TTC549 (cell line): ENCODE measurements around the gene KLF11.
"Not testable (repeated sequence)": the region's sequence is repeated elsewhere in the genome, so short reads cannot be mapped to it uniquely, and the experiment has no call there.

Source experiments
- FAIRE-seq: peaks from 2 replicates; lab custom pipeline; 2012; peaks lifted over from hg19 to GRCh38; lab: Jason Lieb, UNC

KLF11 gene

DNA sequence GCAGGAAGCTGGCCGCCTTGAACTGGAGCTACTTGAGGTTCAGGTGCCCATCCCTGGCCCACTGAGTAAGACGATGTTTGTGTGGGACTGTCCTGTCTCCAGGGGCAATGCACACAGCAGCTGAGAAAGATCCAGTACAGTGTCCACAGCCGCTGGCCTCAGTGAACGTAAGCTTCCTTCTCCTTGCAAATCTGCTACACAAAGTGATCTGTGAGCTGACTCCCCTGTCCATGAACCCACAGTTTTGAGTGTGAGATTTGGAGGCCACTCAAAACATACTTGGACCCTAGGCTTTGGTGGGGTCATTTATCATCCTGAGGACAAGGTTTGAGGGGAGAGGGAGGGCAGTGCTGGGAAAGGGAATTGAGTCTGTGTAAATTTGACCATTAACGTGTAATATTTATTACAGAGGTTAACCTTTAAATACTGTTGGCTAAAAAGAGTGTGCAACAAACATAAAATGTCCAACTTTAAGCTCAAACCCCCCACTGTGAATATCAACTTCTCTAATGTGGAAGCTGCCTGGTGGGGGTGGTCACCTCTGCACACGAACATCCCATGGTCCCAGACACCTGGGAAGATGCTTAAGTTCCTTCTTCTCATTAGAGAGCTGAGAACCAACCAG is 41.8 kb downstream of the KLF11 start:
- FAIRE-seq = no peak

DNA sequence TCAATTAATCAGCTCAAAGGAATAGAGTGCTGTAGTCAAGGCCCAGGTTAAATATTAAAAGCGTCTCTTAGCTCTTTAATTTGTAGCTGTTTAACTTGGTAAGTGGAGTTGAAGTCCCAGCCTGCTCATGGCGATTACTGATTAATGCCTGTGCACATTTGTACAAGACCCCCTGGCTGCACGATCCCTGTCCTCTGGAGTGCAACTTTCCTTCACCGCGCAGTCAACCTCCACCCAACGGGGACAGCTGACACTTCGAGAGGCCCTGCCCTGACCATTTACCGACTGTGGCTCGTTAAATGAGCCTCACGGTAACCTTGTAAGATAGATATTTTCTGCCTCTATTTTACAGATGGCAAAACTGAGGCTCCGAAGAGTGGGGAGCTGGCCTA is 42.3 kb downstream of the KLF11 start:
- FAIRE-seq = no peak

DNA sequence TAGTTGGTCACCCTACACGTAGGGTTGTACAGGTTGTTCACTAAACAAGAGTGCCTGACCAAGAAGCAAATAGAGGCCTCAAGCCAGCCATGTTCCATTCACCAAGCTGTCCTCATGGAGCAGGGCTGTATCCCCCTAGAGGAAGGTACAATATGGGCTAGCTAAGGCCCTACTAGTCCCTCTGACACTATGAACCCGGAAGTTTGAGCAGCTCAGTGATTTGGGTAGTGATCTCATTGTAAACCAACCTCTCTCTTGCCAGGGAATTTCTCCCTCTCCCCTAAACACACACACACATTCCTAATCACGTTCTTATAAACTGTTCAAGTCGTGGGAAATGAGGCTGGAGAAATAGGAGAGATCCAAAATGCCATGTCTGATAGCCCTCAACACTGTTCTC is 43.6 kb downstream of the KLF11 start:
- FAIRE-seq = no peak

DNA sequence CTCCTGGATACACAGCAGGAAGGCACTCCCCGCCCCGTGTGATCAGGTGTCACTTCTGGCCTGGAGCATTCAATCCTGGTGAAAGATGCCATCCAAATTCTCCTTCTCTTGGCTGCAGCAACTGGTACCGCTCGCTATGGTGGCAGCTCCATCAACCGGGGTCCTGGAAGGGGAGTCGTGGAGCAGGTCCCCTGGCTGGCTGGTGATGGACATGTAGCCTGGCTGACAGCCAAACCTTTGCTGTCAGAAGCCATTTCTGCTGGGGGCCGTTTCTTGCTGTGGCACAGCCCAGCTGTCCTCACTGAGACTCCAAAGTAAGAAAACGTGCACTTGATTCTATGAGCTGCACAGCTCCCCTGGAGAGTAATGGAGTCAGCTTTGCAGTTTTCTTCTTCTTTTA is 44.0 kb downstream of the KLF11 start:
- no peak for FAIRE-seq

DNA sequence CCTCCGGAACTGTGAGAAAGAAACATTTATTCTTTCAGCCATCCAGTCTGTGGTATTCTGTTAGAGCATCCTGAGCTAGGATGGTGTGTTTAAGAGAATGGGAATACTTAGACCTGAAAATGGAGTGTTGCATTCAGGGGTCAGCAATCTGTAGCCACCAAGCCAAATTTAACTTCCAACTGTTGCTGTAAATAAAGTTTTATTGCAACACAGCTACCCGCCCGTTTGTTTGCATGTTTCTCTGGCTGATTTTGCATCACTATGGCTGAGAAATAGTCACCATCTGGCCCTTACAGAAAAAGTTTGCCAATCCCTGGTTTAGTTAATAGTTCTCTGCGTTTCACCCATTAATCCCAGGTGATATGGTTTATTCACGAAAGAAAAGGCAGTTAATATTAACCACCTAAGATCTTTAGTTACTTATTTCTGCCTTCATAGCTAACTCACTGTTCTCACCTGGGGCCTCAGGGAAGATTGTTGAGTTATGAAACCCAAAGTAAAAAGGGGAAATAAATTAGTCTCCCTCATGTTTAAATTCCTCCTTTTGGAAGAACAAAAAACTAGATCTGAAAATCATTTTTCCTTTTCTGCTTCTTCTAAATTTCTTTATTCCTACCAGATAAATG is 46.3 kb downstream of the KLF11 start:
- FAIRE-seq = no peak

DNA sequence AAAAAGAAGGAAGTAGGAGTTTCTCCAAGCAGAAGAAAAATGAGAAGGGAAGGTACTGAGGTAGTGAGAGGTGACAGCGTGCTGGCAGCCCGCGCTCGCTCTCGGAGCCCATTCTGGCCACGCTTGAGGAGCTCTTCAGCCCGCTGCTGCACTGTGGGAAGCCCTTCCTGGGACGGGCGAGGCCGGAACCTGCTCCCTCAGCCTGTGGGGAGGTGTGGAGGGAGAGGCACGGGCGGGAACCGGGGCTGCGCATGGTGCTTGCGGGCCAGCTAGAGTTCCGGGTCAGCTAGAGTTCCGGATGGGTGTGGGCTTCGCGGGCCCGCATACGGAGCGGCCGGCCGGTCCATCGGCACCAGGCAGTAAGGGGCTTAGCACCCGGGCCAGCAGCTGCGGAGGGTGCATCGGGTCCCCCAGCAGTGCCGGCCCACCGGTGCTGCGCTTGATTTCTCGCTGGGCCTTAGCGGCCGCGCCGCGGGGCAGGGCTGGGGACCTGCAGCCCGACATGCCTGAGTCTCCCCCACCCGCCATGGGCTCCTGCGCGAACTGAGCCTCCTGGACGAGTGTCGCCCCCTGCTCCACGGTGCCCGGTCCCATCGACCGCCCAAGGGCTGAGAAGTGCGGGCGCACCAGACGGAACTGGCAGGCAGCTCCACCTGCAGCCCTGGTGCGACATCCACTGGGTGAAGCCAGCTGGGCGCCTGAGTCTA is 48.0 kb downstream of the KLF11 start:
- FAIRE-seq = no peak

DNA sequence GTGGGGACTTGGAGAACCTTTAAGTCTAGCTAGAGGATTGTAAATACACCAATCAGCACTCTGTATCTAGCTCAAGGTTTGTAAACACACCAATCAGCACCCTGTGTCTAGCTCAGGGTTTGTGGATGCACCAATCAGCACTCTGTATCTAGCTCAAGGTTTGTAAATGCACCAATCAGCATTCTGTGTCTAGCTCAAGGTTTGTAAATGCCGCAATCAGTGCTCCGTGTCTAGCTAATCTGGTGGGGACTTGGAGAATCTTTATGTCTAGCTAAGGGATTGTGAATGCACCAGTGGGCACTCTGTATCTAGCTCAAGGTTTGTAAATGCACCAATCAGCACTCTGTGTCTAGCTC is 48.5 kb downstream of the KLF11 start:
- FAIRE-seq = not testable (repeated sequence)

DNA sequence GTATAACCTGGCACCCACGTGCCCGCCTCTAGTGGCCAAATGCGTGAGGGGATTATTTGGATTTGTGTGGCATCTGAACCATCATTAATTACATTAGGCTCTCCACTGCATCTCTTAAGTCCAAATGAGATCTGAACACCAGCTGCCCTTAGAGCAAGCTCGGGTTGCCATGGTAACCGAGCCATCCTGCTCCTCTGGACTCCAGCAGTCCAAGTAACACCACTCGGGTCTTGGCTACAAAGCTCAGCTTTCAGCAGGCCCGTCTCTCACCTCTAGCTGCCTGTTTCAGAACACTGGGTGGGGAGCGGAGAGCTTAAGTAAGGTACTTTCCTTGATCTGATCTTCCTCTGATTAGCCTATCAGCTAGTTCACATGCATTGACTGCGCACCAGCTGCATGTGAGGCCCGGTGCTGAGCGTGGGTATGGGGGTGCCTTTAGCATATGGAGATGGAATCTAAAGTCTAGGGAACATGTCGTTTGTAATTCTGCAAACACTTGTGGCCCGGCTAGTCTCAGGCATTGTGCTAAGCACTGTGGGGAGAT is 51.0 kb downstream of the KLF11 start:
- FAIRE-seq = no peak

DNA sequence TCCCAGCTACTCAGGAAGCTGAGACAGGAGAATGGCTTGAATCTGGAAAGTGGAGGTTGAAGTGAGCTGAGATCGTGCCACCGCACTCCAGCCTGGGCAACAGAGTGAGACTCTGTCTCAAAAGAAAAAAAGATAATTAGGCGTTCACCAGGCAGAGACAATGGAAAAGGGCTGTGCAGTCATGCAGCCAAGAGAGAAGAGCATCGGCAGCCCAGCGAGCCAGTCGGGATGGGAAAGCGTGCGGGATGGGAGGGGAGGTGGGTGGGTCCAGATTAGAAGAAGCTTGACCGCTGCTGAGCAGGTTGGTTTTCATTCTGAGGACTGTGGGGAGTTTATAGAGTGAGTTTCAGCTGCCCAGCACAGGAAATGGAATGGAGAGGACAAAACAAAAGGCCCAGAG is 51.8 kb downstream of the KLF11 start:
- no peak for FAIRE-seq

DNA sequence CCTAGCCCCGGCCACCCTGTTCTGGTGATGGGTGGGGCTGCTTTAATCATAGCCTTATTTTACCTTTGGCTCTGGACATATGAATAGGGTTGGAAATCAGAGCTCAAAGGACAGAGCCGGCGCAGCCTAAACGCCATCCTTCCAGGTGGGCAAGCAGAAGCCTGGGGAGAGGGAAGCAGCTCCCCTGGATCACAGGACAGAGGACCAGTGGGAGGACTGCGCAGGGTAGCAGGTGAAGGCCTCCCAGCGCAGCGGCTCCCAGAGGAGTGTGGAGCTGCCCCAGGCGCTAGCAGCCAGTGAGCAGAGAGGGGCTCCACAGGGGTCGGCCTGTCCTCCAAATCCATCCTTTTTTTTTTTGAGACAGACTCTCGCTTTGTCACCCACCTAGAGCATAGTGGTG is 53.3 kb downstream of the KLF11 start:
- no peak for FAIRE-seq

DNA sequence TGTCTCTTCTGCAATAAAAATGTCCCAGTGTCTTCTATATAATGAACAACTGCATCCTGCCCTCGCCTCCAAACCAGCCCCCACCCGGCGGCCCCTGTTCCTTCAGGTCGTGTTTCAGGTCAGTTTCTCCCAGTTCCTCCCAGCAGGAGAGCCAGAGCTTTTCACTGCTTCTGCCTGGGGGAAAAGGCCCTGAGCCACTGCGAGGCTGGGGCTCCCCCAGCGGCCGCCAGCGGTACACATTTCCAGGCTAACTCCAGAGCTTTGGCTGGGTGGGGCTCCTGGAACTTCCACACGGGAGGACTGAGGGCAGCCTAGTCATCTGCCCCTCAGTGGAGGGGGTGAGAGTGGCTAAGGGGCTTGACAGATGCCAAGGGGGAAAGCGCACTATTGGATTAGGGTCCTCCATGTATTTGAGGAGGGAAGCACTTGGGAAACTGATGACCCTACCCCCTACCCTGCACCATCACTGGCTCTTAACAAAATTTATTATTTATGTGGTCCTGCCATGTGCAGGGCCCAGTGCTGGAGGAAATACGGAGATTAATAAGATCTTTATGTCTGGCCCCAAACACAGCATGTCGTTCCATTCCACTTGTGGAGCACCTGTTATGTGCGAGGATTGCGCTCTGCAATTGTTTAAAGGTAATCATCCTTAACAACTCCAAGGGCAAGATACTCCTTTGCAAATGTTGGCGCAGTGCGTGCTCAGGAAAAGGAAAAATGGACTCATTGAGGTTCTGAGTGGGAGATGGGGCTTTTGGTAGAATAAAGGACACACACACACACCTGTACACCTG is 54.2 kb downstream of the KLF11 start:
- no peak for FAIRE-seq

DNA sequence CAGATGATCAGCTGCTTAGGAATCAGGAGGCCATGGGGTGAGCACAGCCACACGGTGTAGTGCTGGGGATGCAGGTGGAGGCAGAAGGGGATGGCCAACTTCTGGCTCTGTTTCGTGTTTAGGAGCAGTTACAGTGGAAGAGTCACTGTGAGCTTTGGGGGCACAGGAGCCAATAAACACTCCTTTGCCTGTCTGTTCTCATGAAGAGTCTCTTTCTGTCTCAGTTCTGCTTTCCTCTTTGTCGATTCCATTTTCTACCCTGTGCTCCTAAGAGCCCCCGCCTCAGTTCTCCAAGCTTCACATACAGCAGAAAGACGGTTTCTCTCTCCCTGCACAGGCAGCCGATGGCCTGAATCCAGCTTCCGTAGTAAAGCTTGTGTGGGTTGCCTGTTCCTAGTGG is 58.1 kb downstream of the KLF11 start:
- FAIRE-seq = no peak

DNA sequence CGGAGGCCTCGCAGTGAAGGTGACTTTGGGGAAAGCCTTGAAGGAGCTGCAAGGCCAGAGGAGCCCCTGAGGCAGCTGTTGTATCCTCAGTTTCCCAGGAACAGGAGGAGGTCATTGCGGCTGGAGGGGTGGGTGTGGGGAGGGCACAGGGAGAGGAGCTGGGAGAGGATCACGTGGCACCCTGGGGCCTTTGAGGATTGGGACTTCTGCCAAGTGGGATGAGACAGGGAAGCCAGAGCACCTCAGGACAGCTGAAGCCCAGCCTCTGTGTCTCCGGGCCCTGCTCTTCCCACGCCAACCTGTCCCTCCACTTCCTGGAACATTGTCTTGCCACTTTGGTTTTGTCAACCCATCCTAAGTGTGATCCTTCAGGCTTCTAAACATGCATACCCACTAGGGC is 59.8 kb downstream of the KLF11 start:
- no peak for FAIRE-seq
